Measurements from ENCODE around the gene SLC7A14.

- TF ChIP-seq CTCF (conservative IDR thresholded peaks at IDR 0.05; ENCODE audit: low read depth, low read length) (no peak), EZH2 (IDR thresholded peaks at IDR 0.05; ENCODE audit: low read length, unreplicated experiment) (no peak), EZH2phosphoT487 (IDR thresholded peaks at IDR 0.05; ENCODE audit: borderline replicate concordance, low read length) (no peak)
Measured at GRCh38 chr3:170566413-170566812, 19.5 kb downstream of the SLC7A14 start.

Measured in PC-3 (cell line).